HG03571 (cell line): Measurements from ENCODE around the gene HBM.
"Not testable (repeated sequence)": the region's sequence is repeated elsewhere in the genome, so short reads cannot be mapped to it uniquely, and the experiment has no call there.

Source experiments
- ATAC-seq: cut with Tn5 transposase; IDR thresholded peaks from one replicate; pipeline ENCODE4 v1.9.1; 2021; ENCODE audit not compliant: unreplicated experiment

The HBM gene

GRCh38 chr16:165539-166374, at the start of gene HBM:
HBM (plus strand) TSS chr16:165978; CDS start chr16:165998, 20 bp downstream.
- no peak for ATAC-seq

DNA sequence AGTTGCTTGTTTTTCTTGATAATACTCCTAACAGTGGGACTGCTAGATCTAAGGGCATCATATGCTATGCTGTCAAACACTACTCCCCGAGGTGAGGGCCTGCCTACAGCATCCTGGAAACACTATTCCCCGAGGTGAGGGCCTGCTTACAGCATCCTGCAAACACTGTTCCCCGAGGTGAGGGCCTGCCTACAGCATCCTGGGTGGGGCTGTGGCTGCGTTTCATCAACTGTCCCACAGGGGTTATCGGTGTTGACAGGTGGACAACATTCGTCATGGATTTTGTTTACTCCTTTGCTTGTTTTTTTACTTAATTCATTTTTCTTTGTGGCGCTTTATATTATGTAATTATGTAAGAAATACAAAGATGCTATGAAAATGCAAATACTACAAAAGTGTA, 49.8 kb upstream of the HBM start:
- no peak for ATAC-seq

DNA sequence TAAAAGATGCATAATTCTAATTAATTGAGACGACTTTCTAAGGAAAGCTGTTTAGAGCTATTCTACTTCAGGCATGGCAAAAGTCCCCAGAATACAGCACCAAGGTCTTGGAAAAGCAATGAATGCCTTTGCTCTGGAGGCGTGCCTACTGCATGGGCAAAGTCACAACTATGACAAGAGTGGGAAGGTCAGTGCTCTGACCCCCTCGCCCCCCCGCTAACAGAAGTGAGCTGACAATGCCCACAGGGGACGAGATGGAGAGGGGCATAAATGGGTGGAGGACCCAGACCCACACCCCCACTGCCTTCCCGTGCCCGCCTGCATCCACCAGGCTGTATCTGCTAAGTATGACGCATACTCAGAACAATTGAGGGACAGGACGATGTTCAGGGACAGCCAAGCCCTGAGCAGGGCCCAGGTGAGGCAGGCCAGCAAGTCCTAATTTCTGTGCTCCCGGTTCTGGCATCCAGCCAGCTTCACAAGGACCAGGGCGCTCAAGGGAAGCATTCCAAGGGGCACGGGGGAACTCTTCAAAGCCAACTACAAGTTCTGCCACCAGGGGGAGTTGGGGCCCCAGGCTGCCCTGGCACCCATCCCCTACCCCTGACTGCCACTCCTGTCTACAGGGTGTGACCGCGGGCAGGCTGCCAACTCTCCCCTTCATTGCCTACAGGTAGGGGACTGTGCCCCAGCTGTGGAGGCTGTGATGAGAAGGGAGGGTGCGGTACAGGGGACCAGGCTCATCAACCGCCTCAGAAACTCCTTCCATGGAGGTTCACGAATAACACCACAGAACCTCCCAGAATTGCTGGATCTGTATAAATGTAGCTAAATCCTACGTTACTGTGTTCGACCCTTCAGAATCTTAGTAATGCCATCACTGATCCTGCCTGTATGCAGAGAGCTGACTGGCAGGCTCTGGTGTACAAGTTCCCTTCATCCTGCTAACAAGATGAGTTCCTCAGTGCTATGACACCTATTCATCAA, 48.1 kb upstream of the HBM start:
- ATAC-seq, result no peak

DNA sequence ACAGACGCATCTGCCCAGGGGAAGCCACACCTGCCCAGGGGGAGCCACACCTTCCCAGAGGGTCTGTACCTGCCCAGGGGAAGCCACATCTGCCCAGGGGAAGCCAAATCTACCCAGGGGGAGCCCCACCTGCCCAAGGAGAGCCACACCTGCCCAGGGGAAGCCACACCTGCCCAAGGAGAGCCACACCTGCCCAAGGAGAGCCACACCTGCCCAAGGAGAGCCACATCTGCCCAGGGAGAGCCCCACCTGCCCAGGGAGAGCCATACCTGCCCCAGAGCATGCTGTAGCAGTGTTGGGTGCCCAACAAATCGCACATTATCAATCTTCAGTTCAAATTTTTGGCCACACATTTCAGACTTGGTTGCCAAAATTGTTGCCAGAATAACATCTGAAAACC, 46.9 kb upstream of the HBM start:
- no peak for ATAC-seq

GRCh38 chr16:119295-119694, 46.5 kb upstream of the HBM start:
- ATAC-seq, result no peak

GRCh38 chr16:119835-120491, 45.8 kb upstream of the HBM start:
- ATAC-seq, result no peak

- no peak for ATAC-seq
Observed at GRCh38 chr16:120756-121155, 45.0 kb upstream of the HBM start.

GRCh38 chr16:122361-122760, 43.4 kb upstream of the HBM start:
- ATAC-seq, result no peak

GRCh38 chr16:123558-124350, 42.0 kb upstream of the HBM start:
- ATAC-seq, result not testable (repeated sequence)

DNA sequence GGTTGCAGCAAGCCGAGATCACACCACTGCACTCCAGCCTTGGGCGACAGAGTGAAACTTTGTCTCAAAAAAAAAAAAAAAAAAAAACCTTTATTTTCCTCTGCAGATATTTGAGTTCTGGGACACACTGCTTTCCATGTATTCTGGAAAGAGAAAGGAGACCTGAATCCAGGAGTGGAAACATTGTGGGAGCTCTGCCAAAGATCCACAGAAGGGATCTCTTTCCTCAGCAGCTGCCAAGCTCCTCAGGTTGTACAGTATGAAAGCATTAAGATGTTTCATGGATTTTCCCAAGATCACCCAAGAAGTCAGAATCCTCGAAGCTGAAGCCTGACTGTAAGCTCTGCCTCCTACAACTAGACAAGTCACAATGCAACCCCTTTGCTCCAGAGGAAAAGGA, 40.8 kb upstream of the HBM start:
- ATAC-seq, result no peak

GRCh38 chr16:129075-129474, 36.7 kb upstream of the HBM start:
- no peak for ATAC-seq

GRCh38 chr16:130533-131173, 35.1 kb upstream of the HBM start:
- no peak for ATAC-seq

DNA sequence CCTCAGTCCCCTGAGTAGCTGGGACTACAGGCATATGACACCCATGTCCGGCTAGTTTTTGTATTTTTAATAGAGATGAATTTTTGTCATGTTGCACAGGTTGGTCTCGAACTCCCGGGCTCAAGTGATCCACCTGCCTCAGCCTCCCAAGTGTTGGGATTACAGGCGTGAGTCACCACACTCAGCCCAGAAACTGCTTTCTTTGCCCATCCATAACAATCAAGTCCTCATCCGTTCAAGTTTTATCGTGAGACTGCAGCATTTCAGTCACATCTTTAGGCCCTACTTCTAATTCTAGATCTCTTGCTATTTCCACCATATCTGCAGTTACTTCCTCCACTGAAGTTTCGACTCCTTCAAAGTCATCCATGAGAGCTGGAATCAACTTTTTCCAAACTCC, 33.7 kb upstream of the HBM start:
- ATAC-seq, result no peak

DNA sequence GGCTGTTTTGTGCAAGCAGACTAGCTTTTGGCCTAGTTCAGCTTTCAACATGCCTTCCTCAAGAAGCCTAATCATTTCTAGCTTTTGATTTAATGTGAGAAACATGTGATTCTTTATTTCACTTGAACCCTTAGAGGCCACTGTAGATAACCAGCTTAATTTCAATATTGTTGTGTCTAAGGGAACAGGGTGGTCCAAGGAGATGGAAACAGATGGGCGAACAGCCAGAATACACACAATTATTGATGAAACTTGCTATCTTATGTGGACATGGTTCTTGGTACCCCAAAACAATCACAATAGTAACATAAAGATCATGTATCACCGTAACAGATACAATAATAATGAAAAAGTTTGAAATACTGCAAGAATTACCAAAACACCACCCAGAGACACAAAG, 32.1 kb upstream of the HBM start:
- ATAC-seq, result no peak

DNA sequence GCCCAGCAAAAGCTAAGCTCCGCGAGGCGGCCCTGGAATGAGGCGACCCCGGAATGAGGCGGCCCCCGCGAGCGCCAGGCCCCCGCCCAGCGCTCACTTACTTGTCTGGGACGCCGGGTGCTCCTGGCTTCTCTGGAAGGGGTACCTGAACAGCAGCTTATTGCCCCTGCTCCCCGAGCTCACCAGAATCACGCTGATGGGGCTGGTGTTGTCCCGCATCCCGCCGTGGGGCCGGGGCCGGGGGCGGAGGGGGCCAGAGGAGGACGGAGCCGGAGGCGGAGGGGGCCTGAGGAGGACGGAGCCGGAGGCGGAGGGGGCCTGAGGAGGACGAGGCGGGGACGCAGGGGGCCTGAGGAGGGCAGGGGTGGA, 27.7 kb upstream of the HBM start:
- ATAC-seq, result no peak

GRCh38 chr16:140175-140857, 25.5 kb upstream of the HBM start:
- ATAC-seq, result no peak

GRCh38 chr16:142405-142967, 23.3 kb upstream of the HBM start:
- ATAC-seq, result no peak

- no peak for ATAC-seq
Observed at GRCh38 chr16:143047-143446, 22.7 kb upstream of the HBM start.

GRCh38 chr16:143456-143855, 22.3 kb upstream of the HBM start:
- ATAC-seq, result no peak
